Fibroblast of the conjunctiva (primary cell): ENCODE results near the gene NHERF1.

Experiments
- DNase-seq: peaks from one replicate; pipeline ENCODE4 v3.0.0-alpha.2; 2010; ENCODE audit warnings: low read depth

Gene NHERF1

GRCh38 chr17:74749279-74750038 lies 1.0 kb downstream of the NHERF1 start:
- no peak for DNase-seq

GRCh38 chr17:74750039-74750326 lies 1.6 kb downstream of the NHERF1 start:
- no peak for DNase-seq

- DNase-seq: no peak
Observed at GRCh38 chr17:74750327-74751069, 2.1 kb downstream of the NHERF1 start.

- DNase-seq: no peak
Observed at GRCh38 chr17:74752415-74752814, 4.0 kb downstream of the NHERF1 start.

GRCh38 chr17:74752822-74753401 lies 4.5 kb downstream of the NHERF1 start:
- no peak for DNase-seq

- DNase-seq: no peak
Observed at GRCh38 chr17:74754832-74755231, 6.4 kb downstream of the NHERF1 start.

- no peak for DNase-seq
Observed at GRCh38 chr17:74755533-74755932, 7.1 kb downstream of the NHERF1 start.

GRCh38 chr17:74756891-74757290 lies 8.5 kb downstream of the NHERF1 start:
- DNase-seq: no peak

GRCh38 chr17:74757502-74757901 lies 9.1 kb downstream of the NHERF1 start:
- DNase-seq: no peak

GRCh38 chr17:74757931-74758847 lies 9.8 kb downstream of the NHERF1 start:
- DNase-seq: no peak

- DNase-seq: no peak
Observed at GRCh38 chr17:74758848-74759168, 10.4 kb downstream of the NHERF1 start.

GRCh38 chr17:74759243-74759801 lies 10.9 kb downstream of the NHERF1 start:
- DNase-seq: no peak

GRCh38 chr17:74759941-74760340 lies 11.5 kb downstream of the NHERF1 start:
- DNase-seq: no peak

- no peak for DNase-seq
Observed at GRCh38 chr17:74760404-74761105, 12.1 kb downstream of the NHERF1 start.

- no peak for DNase-seq
Observed at GRCh38 chr17:74761419-74761818, 13.0 kb downstream of the NHERF1 start.

GRCh38 chr17:74761931-74762330 lies 13.5 kb downstream of the NHERF1 start:
- DNase-seq: no peak

GRCh38 chr17:74763565-74764387 lies 15.3 kb downstream of the NHERF1 start:
- DNase-seq: no peak

GRCh38 chr17:74764751-74765286 lies 16.4 kb downstream of the NHERF1 start:
- DNase-seq: no peak

- no peak for DNase-seq
Observed at GRCh38 chr17:74766413-74766812, 18.0 kb downstream of the NHERF1 start.

- no peak for DNase-seq
Observed at GRCh38 chr17:74767111-74767516, 18.7 kb downstream of the NHERF1 start.
